Measurements from ENCODE around the gene S100B. TPM values are rescaled to one million over a fixed set of nuclear protein-coding genes. Genes with fewer than 3 reads are reported as not detected.

S100B gene
- total and polyA plus RNA-seq, 2 donors from 2014 or later = 2.6 to 6.9 TPM

GRCh38 chr21:46568562-46568961, 36.3 kb downstream of the S100B start:
- no peak for TF ChIP-seq CTCF (IDR thresholded peaks at IDR 0.05; ENCODE audit: borderline replicate concordance, extremely low read depth, insufficient read depth)

GRCh38 chr21:46567348-46567747, 37.5 kb downstream of the S100B start:
- Histone ChIP-seq H3K36me3 (ENCODE audit: control insufficient read depth in 2 of 3, insufficient read depth in 3 of 3, low read length in 3 of 3) (peaks cover 10 to 40% (median 38%) of the 10 kb centered on the region in 3 donors), H3K27ac (ENCODE audit: low read depth in 2 of 2, low read length in 2 of 2) (no peak overlapping the region), H3K9me3 (ENCODE audit: control insufficient read depth in 2 of 3, insufficient read depth in 1 of 3, low read length in 3 of 3) (no peaks in the 10 kb centered on the region), H3K9ac (ENCODE audit: low read length in 3 of 3) (no peak overlapping the region), H3K4me1 (ENCODE audit: control insufficient read depth in 2 of 3, insufficient read depth in 2 of 3, low read depth in 1 of 3, low read length in 3 of 3) (no peaks in the 10 kb centered on the region), H3K27me3 (ENCODE audit: control insufficient read depth, insufficient read depth, low read length) (no peaks in the 10 kb centered on the region), H3K4me3 (ENCODE audit: low read length in 3 of 3) (no peak overlapping the region)
- no peak for DNase-seq
- intact Hi-C loops (cut with DNase I) = no loop called here
- FAIRE-seq = no peak
- no peak for TF ChIP-seq CTCF (IDR thresholded peaks at IDR 0.05; ENCODE audit: borderline replicate concordance, extremely low read depth, insufficient read depth)

More at GRCh38 chr21:46568562-46568961, 36.3 kb downstream of the S100B start:
- Histone ChIP-seq H3K27me3 (ENCODE audit: control insufficient read depth, insufficient read depth, low read length) (no peaks in the 10 kb centered on the region), H3K4me3 (ENCODE audit: low read length in 3 of 3) (no peak overlapping the region), H3K9ac (ENCODE audit: low read length in 3 of 3) (no peak overlapping the region), H3K4me1 (ENCODE audit: control insufficient read depth in 2 of 3, insufficient read depth in 2 of 3, low read depth in 1 of 3, low read length in 3 of 3) (no peaks in the 10 kb centered on the region), H3K27ac (ENCODE audit: low read depth in 2 of 2, low read length in 2 of 2) (no peak overlapping the region), H3K9me3 (ENCODE audit: control insufficient read depth in 2 of 3, insufficient read depth in 1 of 3, low read length in 3 of 3) (peaks cover 0 to 5% (median 0%) of the 10 kb centered on the region in 3 donors), H3K36me3 (ENCODE audit: control insufficient read depth in 2 of 3, insufficient read depth in 3 of 3, low read length in 3 of 3) (peaks cover 13 to 46% (median 33%) of the 10 kb centered on the region in 3 donors)
- intact Hi-C loops (cut with DNase I) = no loop called here
- DNase-seq (no peak), FAIRE-seq (no peak)

GRCh38 chr21:46564391-46564790, 40.5 kb downstream of the S100B start:
- no peak for FAIRE-seq
- peaks cover 0 to 47% (median 42%) of the 10 kb centered on the region in 3 donors for H3K36me3 ChIP-seq (ENCODE audit: control insufficient read depth in 2 of 3, insufficient read depth in 3 of 3, low read length in 3 of 3)

More at GRCh38 chr21:46564391-46564790, 40.5 kb downstream of the S100B start:
- H3K27me3 ChIP-seq (ENCODE audit: control insufficient read depth, insufficient read depth, low read length) = no peaks in the 10 kb centered on the region
- no peak overlapping the region for H3K27ac ChIP-seq (ENCODE audit: low read depth in 2 of 2, low read length in 2 of 2)
- H3K9ac ChIP-seq (ENCODE audit: low read length in 3 of 3) = no peak overlapping the region
- H3K9me3 ChIP-seq (ENCODE audit: control insufficient read depth in 2 of 3, insufficient read depth in 1 of 3, low read length in 3 of 3) = no peaks in the 10 kb centered on the region
- no peak for TF ChIP-seq CTCF (IDR thresholded peaks at IDR 0.05; ENCODE audit: borderline replicate concordance, extremely low read depth, insufficient read depth)
- no peak overlapping the region for H3K4me3 ChIP-seq (ENCODE audit: low read length in 3 of 3)
- intact Hi-C loops (cut with DNase I) = no loop called here
- no peak for DNase-seq
- H3K4me1 ChIP-seq (ENCODE audit: control insufficient read depth in 2 of 3, insufficient read depth in 2 of 3, low read depth in 1 of 3, low read length in 3 of 3) = peaks cover 0 to 2% (median 0%) of the 10 kb centered on the region in 3 donors

Data from kidney (tissue), 14 donors.